ENCODE results near the gene DENND1A.

DNA sequence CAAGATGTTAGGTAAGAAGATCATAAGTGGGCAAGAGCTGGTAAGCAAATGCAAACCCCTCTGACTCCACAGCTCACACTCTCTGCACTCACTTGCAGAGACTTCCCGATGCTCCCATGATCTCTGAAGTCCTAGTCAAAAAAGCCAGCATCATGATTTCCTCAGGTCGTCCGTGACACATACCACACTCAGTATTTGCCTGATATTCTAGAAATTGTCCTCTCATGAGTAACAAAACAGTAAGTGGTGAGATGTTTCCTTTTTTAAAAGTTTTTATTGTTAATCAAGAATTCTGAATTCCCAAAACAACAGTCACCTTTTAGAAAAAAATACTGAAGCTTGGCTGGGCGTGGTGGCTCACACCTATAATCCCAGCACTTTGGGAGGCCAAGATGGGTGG, 194.6 kb downstream of the DENND1A start:
- TF ChIP-seq NFE2L1 (CRISPR knock-in tag; IDR thresholded peaks at IDR 0.05) (no peak), ZNF671 (CRISPR knock-in tag; IDR thresholded peaks at IDR 0.05) (no peak), TP53 (CRISPR knock-in tag; IDR thresholded peaks at IDR 0.05) (no peak), CTCF (IDR thresholded peaks at IDR 0.05) (no peak), TCF7 (CRISPR knock-in tag; IDR thresholded peaks at IDR 0.05; ENCODE audit: low read depth) (no peak), CREB1 (CRISPR knock-in tag; IDR thresholded peaks at IDR 0.05) (no peak)
